DMS79 (cell line): ENCODE data around the gene ROCK2.

ENCODE experiments used
- DNase-seq: peaks from one replicate; lab custom pipeline; 2025; lab: John Stamatoyannopoulos, UW

Gene ROCK2

GRCh38 chr2:11344342-11344955 is at the start of gene ROCK2:
ROCK2 (minus strand) TSS chr2:11344636; CDS start chr2:11344136, 500 bp downstream.
- DNase-seq = peak; percentile 72

DNA sequence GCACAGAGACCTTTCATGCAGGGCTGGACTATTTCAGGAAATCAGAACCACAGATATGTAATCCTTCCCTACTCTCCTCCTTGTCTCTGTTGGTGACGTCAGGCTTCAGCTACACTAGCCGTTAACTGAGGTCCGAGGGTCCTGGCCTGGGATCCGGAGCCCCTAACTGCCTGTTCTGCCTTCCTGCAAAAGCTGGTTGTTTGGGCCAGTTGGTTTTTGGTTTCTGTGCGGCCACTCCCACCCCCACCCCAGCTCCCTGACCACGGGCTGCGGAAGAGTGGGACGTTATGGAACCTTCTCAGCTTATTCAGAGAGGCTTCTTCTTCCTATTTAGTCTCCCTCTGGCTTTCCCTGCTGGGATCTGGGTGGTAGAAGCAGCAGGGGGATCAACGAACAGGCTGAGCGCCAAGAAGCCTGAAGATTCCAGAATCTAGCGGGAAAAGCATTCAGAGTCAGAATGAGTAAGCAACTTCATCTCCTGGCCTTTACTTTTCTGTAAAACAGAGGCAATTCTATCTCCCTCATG is 49.3 kb upstream of the ROCK2 start:
- DNase-seq = no peak

DNA sequence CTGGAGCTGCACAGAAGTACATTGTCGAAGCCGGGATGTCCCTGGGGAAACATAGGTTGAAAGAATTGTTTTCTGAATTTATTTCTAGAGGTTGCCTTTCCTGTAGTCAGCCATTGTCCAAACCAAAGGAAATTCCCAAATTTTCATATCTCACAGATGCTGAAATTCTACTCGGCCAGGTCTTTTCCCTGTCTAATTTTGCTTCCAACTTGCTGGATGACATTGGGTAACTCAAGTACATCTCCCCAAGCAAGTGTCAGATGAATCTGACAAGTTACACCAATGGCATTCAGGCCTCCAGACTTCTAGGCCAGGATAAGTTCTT is 47.5 kb upstream of the ROCK2 start:
- no peak for DNase-seq

DNA sequence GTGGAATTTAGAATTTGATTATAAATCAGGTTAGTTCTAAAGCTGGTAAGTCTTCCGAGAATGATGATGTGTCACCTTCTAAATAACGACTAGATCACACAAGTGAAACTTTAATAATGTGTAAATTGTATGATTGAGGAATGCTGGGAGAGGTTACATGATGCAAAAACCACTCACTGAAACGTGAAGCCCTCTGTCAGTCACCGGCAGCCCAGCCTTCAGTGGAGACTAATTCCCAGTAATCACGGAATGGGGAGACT is 45.9 kb upstream of the ROCK2 start:
- no peak for DNase-seq

GRCh38 chr2:11389551-11390398 is 45.3 kb upstream of the ROCK2 start:
- no peak for DNase-seq

- no peak for DNase-seq
Observed at GRCh38 chr2:11389052-11389420, 44.6 kb upstream of the ROCK2 start.

DNA sequence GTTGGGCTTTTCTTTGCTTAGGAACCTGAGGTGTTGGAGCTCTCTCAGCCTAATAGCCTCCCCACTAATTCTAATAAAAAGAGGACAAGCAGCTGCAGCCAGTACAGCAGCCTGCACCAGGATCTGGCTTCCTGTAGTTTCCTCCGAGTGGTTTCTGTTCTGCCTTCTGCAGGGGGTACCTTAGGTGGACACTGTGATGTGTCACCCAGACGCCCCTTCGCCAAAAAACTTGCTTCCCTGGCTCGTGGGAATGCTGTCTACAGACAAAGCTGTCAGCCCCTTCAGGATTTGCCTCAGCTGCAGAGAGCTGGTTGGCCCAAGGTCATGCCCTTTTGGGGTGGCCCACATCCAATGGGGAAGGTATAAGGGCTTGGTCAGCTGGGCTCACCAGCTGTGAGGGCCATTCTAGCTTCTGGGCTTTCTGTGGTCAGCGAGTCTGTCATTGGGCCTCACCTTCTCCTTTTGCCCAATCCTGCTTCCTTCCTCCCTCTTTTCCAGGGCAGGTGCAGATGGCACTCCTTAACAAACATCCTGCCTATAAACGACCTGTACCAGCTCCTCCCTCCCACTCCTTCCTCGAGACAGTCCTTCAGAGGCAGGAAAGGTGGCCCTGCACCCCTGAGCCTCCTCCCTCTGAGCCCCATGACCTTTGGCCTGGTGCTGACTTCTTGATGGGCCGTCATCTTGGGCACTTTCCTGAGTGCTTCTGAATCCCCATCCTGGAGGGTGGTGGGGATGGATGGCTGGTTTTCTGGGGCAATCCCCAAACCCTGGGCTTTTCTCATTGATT is 44.0 kb upstream of the ROCK2 start:
- DNase-seq = no peak

- no peak for DNase-seq
Observed at GRCh38 chr2:11387843-11388242, 43.4 kb upstream of the ROCK2 start.

DNA sequence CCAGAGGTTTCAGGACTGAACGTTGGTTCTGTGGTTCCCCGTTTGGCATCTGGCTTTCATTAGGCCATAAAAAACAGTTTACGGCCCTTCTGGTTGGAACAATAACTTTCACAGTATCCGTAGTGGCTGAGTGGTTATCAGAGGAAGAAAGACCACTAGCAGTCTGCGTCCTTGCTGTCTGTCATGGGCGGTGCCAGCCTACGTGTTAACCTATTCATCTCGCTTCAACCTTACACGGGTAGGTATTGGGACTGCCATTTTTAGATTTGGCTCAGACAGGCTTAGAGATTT is 42.6 kb upstream of the ROCK2 start:
- no peak for DNase-seq

DNA sequence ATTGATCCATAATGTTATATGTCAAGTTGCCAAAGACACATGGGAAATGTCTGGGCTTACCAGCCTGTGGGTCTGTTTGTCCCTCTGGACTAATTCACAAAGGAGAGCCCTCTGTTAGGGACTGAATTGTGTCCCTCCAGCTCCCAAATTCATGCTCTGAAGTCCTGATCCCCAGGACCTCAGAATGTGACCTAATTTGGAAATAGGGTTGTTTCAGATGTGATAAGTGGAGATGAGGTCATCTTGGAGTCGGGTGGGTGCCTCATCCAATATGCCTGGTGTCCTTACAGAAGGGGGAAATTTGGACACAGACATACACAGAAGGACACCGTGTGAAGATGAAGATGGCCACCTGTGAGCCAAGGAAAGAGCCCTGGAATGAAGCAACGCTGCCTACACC is 41.4 kb upstream of the ROCK2 start:
- DNase-seq = no peak

- no peak for DNase-seq
Observed at GRCh38 chr2:11385216-11385615, 40.8 kb upstream of the ROCK2 start.

- no peak for DNase-seq
Observed at GRCh38 chr2:11379558-11379957, 35.1 kb upstream of the ROCK2 start.

DNA sequence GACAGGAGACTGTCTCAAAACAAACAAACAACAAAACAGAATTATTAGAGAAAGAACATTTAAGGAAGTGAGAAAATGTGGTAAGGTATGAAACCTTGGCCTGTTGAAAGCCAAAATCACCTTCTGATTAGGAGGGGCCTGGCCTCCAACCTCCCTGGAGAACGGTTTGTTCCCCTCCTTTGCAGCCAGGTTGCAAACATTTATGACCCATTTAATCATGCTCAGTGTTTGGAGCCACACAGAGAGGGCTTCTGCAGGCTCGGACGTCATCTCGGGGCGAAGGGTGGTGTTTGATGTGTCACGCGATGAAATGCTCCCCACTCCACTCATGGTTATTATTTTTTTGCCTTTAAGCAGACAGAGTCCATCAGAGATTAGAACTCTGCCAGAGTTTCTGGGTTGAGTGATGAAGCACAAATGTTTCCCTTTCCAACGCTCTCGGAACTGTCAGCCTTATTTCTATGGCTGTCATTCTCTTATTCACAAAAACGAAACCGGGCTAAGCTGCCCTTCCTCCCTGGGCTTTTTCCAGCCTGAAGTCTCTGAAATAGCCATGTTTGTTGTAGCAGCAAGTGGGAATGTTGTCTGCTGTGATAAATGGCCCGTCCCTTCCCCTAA is 33.6 kb upstream of the ROCK2 start:
- no peak for DNase-seq

- no peak for DNase-seq
Observed at GRCh38 chr2:11376071-11376470, 31.6 kb upstream of the ROCK2 start.

GRCh38 chr2:11375689-11376027 is 31.2 kb upstream of the ROCK2 start:
- no peak for DNase-seq

GRCh38 chr2:11375025-11375688 is 30.7 kb upstream of the ROCK2 start:
- no peak for DNase-seq

DNA sequence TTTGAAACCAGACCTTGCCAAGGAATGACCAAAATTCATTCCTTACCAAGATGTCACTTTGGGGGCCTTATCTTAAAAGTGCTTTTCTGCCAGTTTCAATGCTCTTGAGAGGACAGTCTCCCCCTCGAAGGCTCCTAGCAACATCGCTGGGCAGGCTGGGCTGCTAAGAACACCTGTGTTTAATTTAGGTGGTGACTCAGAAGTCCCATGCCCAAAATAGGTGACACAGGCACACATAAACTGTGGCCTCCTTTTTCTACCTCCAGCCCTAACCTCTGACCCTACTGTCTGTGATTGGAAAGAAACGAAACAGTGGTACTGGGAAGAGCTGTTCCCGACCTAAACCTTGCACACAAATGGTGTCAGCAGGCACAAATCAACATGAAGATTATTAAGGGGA is 28.7 kb upstream of the ROCK2 start:
- DNase-seq = no peak

GRCh38 chr2:11371092-11371937 is 26.9 kb upstream of the ROCK2 start:
- no peak for DNase-seq

- DNase-seq = no peak
Observed at GRCh38 chr2:11370377-11371091, 26.1 kb upstream of the ROCK2 start.

- DNase-seq = no peak
Observed at GRCh38 chr2:11368059-11368572, 23.7 kb upstream of the ROCK2 start.
